Effector CD4-positive, alpha-beta T cell (primary cell): Measurements from ENCODE around the gene NUP160.
"Not testable (repeated sequence)": the region's sequence is repeated elsewhere in the genome, so short reads cannot be mapped to it uniquely, and the experiment has no call there.

Experiments
- DNase-seq: peaks from one replicate; pipeline ENCODE4 v3.0.0-alpha.2; 2020
- total RNA-seq: gene quantifications from one replicate; lab custom pipeline; 2026; lab: John Stamatoyannopoulos, UW

Gene NUP160
- total RNA-seq = 81.0 reads per million, percentile 78 among the genes with 10 or more reads in this experiment

GRCh38 chr11:47847892-47848699 lies at the start of gene NUP160:
TSS of gene NUP160 (minus strand) at chr11:47848350. CDS start at chr11:47848318, 32 bp downstream.
- DNase-seq = peak; percentile 86

- DNase-seq = no peak
Observed at GRCh38 chr11:47896199-47896598, 48.0 kb upstream of the NUP160 start.

GRCh38 chr11:47895035-47895434 lies 46.9 kb upstream of the NUP160 start:
- DNase-seq = no peak

GRCh38 chr11:47892546-47893276 lies 44.6 kb upstream of the NUP160 start:
- not testable (repeated sequence) for DNase-seq

- no peak for DNase-seq
Observed at GRCh38 chr11:47891886-47892285, 43.7 kb upstream of the NUP160 start.

GRCh38 chr11:47889714-47890441 lies 41.7 kb upstream of the NUP160 start:
- DNase-seq = no peak

- DNase-seq = no peak
Observed at GRCh38 chr11:47887910-47888569, 39.9 kb upstream of the NUP160 start.

GRCh38 chr11:47886096-47886495 lies 37.9 kb upstream of the NUP160 start:
- no peak for DNase-seq

GRCh38 chr11:47882437-47882836 lies 34.3 kb upstream of the NUP160 start:
- DNase-seq = not testable (repeated sequence)

GRCh38 chr11:47881145-47881544 lies 33.0 kb upstream of the NUP160 start:
- no peak for DNase-seq

GRCh38 chr11:47879259-47880158 lies 31.4 kb upstream of the NUP160 start:
- no peak for DNase-seq

GRCh38 chr11:47875858-47876257 lies 27.7 kb upstream of the NUP160 start:
- DNase-seq = not testable (repeated sequence)

- no peak for DNase-seq
Observed at GRCh38 chr11:47870404-47870803, 22.3 kb upstream of the NUP160 start.

- no peak for DNase-seq
Observed at GRCh38 chr11:47869544-47870393, 21.6 kb upstream of the NUP160 start.

- no peak for DNase-seq
Observed at GRCh38 chr11:47867823-47868222, 19.7 kb upstream of the NUP160 start.

- DNase-seq = not testable (repeated sequence)
Observed at GRCh38 chr11:47866892-47867291, 18.7 kb upstream of the NUP160 start.

- no peak for DNase-seq
Observed at GRCh38 chr11:47864901-47865300, 16.8 kb upstream of the NUP160 start.

- DNase-seq = no peak
Observed at GRCh38 chr11:47863898-47864430, 15.8 kb upstream of the NUP160 start.

GRCh38 chr11:47863189-47863897 lies 15.2 kb upstream of the NUP160 start:
- no peak for DNase-seq

GRCh38 chr11:47861728-47862127 lies 13.6 kb upstream of the NUP160 start:
- no peak for DNase-seq
